Measurements from ENCODE around the gene OXA1L. TPM values are rescaled to one million over a fixed set of nuclear protein-coding genes. Genes with fewer than 3 reads are reported as not detected.
A peak's percentile ranks its signal among the peaks of the same experiment; 100 is the strongest.

Gene OXA1L
- polyA plus RNA-seq, 3 donors = 61.2 to 264 (median 86.9) TPM

GRCh38 chr14:22737052-22737451, 29.4 kb upstream of the OXA1L start:
- H3K36me3 Mint-ChIP-seq = no peaks in the 10 kb centered on the region
- H3K36me3 ChIP-seq (replicated peaks in 1 of 2; ENCODE audit: control insufficient read depth in 1 of 2, insufficient read depth in 2 of 2, low read length in 2 of 2) = no peaks in the 10 kb centered on the region
- H3K4me2 ChIP-seq (replicated peaks; ENCODE audit: extremely low read depth, low read length, poor library complexity, severe bottlenecking) = no peak overlapping the region
- H4K20me1 ChIP-seq (ENCODE audit: insufficient read depth, low read length) = no peaks in the 10 kb centered on the region
- H2AFZ ChIP-seq (ENCODE audit: insufficient read depth, low read depth, low read length, poor library complexity, severe bottlenecking) = peak overlapping the region; percentile 42
- intact Hi-C loops (cut with micrococcal nuclease) = no loop called here
- H3K27me3 Mint-ChIP-seq (ENCODE audit: low read depth in 3 of 3) = peaks cover 3 to 8% (median 3%) of the 10 kb centered on the region in 3 donors
- H3K4me1 ChIP-seq (ENCODE audit: control insufficient read depth in 1 of 2, insufficient read depth in 2 of 2, low read length in 2 of 2) = no peaks in the 10 kb centered on the region
- H3K27ac Mint-ChIP-seq = peak overlapping the region in 1 of 7 donors; percentile 42
- no peaks in the 10 kb centered on the region for H3K9me3 ChIP-seq (replicated peaks in 1 of 2; ENCODE audit: control insufficient read depth in 1 of 2, insufficient read depth in 1 of 2, low read length in 2 of 2)
- DNase-seq = peak in 2 of 3 donors; percentile 4 to 10
- peaks cover 2% of the 10 kb centered on the region for H3K4me1 Mint-ChIP-seq
- WGBS (ENCODE audit: insufficient coverage) = no CpG with 5 or more reads among the region's 1 CpG
- no peak overlapping the region for H3K4me3 ChIP-seq (replicated peaks in 1 of 3; ENCODE audit: low read depth in 2 of 3, low read length in 3 of 3)
- peaks cover 0 to 5% (median 4%) of the 10 kb centered on the region in 7 donors for H3K9me3 Mint-ChIP-seq
- no peak overlapping the region for H3K4me3 Mint-ChIP-seq
- H3K79me2 ChIP-seq (ENCODE audit: insufficient read depth, low read length) = no peaks in the 10 kb centered on the region
- TF ChIP-seq, protein P1, sequence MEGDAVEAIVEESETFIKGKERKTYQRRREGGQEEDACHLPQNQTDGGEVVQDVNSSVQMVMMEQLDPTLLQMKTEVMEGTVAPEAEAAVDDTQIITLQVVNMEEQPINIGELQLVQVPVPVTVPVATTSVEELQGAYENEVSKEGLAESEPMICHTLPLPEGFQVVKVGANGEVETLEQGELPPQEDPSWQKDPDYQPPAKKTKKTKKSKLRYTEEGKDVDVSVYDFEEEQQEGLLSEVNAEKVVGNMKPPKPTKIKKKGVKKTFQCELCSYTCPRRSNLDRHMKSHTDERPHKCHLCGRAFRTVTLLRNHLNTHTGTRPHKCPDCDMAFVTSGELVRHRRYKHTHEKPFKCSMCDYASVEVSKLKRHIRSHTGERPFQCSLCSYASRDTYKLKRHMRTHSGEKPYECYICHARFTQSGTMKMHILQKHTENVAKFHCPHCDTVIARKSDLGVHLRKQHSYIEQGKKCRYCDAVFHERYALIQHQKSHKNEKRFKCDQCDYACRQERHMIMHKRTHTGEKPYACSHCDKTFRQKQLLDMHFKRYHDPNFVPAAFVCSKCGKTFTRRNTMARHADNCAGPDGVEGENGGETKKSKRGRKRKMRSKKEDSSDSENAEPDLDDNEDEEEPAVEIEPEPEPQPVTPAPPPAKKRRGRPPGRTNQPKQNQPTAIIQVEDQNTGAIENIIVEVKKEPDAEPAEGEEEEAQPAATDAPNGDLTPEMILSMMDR (IDR thresholded peaks at IDR 0.05) = no peak
- H3K9ac ChIP-seq (ENCODE audit: insufficient read depth, low read length, poor library complexity, severe bottlenecking) = no peak overlapping the region
- peaks cover 0 to 1% of the 10 kb centered on the region in 2 donors for H3K27me3 ChIP-seq (ENCODE audit: control insufficient read depth in 2 of 2, insufficient read depth in 2 of 2, low read length in 2 of 2)
- no peak overlapping the region for H3K27ac ChIP-seq (ENCODE audit: low read depth in 1 of 2, low read length in 2 of 2)

- TF ChIP-seq, protein P1 (IDR thresholded peaks at IDR 0.05) = no peak
- H2AFZ ChIP-seq (ENCODE audit: insufficient read depth, low read depth, low read length, poor library complexity, severe bottlenecking) = no peak overlapping the region
- H3K4me3 ChIP-seq (replicated peaks in 1 of 3; ENCODE audit: low read depth in 2 of 3, low read length in 3 of 3) = no peak overlapping the region
- no peaks in the 10 kb centered on the region for H3K9me3 ChIP-seq (replicated peaks in 1 of 2; ENCODE audit: control insufficient read depth in 1 of 2, insufficient read depth in 1 of 2, low read length in 2 of 2)
- peaks cover 0 to 5% (median 4%) of the 10 kb centered on the region in 7 donors for H3K9me3 Mint-ChIP-seq
- no peaks in the 10 kb centered on the region for H3K36me3 Mint-ChIP-seq
- intact Hi-C loops (cut with micrococcal nuclease) = no loop called here
- H3K27me3 Mint-ChIP-seq (ENCODE audit: low read depth in 3 of 3) = peaks cover 4 to 9% (median 6%) of the 10 kb centered on the region in 3 donors
- peaks cover 0 to 3% of the 10 kb centered on the region in 2 donors for H3K27me3 ChIP-seq (ENCODE audit: control insufficient read depth in 2 of 2, insufficient read depth in 2 of 2, low read length in 2 of 2)
- H3K4me3 Mint-ChIP-seq = no peak overlapping the region
- H3K27ac Mint-ChIP-seq = no peak overlapping the region
- H3K27ac ChIP-seq (ENCODE audit: low read depth in 1 of 2, low read length in 2 of 2) = no peak overlapping the region
- no CpG with 5 or more reads among the region's 1 CpG for WGBS (ENCODE audit: insufficient coverage)
- no peak overlapping the region for H3K9ac ChIP-seq (ENCODE audit: insufficient read depth, low read length, poor library complexity, severe bottlenecking)
- H3K4me1 ChIP-seq (ENCODE audit: control insufficient read depth in 1 of 2, insufficient read depth in 2 of 2, low read length in 2 of 2) = no peaks in the 10 kb centered on the region
- no peaks in the 10 kb centered on the region for H4K20me1 ChIP-seq (ENCODE audit: insufficient read depth, low read length)
- no peaks in the 10 kb centered on the region for H3K79me2 ChIP-seq (ENCODE audit: insufficient read depth, low read length)
- H3K4me1 Mint-ChIP-seq = peaks cover 2% of the 10 kb centered on the region
- no peaks in the 10 kb centered on the region for H3K36me3 ChIP-seq (replicated peaks in 1 of 2; ENCODE audit: control insufficient read depth in 1 of 2, insufficient read depth in 2 of 2, low read length in 2 of 2)
- H3K4me2 ChIP-seq (replicated peaks; ENCODE audit: extremely low read depth, low read length, poor library complexity, severe bottlenecking) = no peak overlapping the region
- DNase-seq = no peak
Measured at GRCh38 chr14:22739423-22739822, 27.1 kb upstream of the OXA1L start.
